ENCODE data around the gene ZDHHC24. TPM values are rescaled to one million over a fixed set of nuclear protein-coding genes. Genes with fewer than 3 reads are reported as not detected.

The ZDHHC24 gene
- total RNA-seq, 4 donors from 2014 or later = 20.3 to 25.9 (median 22.3) TPM

DNA sequence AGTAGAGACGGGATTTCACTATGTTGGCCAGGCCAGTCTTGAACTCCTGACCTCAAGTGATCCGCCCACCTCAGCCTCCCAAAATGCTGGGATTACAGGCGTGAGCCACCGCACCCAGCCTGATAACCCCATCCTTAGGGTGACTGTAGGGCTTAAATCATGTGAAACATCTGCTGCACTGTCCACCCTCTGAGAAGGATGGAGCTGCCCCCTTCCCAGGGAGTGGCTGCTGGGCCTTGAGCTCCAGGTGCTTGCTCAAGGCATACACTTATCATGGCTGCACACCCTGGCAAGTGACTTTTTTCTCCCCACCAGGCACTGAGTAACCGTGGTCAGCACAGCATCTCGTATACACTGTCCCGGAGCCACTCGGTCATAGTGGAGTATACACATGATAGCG is 73.8 kb downstream of the ZDHHC24 start:
- intact Hi-C loops (cut with DNase I) = no loop called here
- Histone ChIP-seq H3K9me3 (no peaks in the 10 kb centered on the region), H3K27ac (no peak overlapping the region), H3K4me1 (peaks cover 4 to 9% of the 10 kb centered on the region in 2 donors), H3K36me3 (peaks cover 0 to 12% of the 10 kb centered on the region in 2 donors), H3K27me3 (no peaks in the 10 kb centered on the region), H3K4me3 (replicated peaks in 1 of 3) (no peak overlapping the region)
- TF ChIP-seq, protein P1, sequence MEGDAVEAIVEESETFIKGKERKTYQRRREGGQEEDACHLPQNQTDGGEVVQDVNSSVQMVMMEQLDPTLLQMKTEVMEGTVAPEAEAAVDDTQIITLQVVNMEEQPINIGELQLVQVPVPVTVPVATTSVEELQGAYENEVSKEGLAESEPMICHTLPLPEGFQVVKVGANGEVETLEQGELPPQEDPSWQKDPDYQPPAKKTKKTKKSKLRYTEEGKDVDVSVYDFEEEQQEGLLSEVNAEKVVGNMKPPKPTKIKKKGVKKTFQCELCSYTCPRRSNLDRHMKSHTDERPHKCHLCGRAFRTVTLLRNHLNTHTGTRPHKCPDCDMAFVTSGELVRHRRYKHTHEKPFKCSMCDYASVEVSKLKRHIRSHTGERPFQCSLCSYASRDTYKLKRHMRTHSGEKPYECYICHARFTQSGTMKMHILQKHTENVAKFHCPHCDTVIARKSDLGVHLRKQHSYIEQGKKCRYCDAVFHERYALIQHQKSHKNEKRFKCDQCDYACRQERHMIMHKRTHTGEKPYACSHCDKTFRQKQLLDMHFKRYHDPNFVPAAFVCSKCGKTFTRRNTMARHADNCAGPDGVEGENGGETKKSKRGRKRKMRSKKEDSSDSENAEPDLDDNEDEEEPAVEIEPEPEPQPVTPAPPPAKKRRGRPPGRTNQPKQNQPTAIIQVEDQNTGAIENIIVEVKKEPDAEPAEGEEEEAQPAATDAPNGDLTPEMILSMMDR (IDR thresholded peaks at IDR 0.05) = no peak
- no peak for TF ChIP-seq POLR2A (IDR thresholded peaks at IDR 0.05)
- 92 to 96% methylated on average over 9 of the region's 9 CpGs for WGBS, 2 donors
- no peak for DNase-seq

DNA sequence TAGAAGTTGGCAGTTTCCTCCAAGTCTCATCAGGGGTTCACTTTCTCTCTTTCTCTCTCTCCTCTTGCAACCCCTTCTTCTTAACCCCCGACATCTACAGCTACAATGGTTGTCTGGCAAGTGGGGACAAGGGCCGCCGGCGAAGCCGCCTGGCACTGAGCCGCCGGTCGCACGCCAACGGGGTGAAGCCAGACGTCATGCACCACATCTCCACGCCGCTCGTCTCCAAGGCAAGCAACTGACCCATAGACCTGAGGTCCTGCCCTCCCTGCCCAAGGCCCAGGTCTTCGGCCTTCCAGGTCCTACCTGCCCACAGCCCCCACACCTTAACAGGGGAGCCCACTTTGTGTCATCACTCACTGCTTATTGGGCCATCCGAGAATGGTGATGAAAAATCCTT is 74.7 kb downstream of the ZDHHC24 start:
- peaks cover 0 to 12% of the 10 kb centered on the region in 2 donors for H3K36me3 ChIP-seq
- H3K4me3 ChIP-seq (replicated peaks in 1 of 3) = no peak overlapping the region
- TF ChIP-seq POLR2A (IDR thresholded peaks at IDR 0.05) = no peak
- TF ChIP-seq, protein P1 (IDR thresholded peaks at IDR 0.05) = no peak
- no peak for DNase-seq
- 88 to 94% methylated on average over 16 of the region's 16 CpGs for WGBS, 2 donors
- H3K9me3 ChIP-seq = no peaks in the 10 kb centered on the region
- H3K27ac ChIP-seq = no peak overlapping the region
- H3K27me3 ChIP-seq = no peaks in the 10 kb centered on the region
- intact Hi-C loops (cut with DNase I) = no loop called here
- peaks cover 4 to 9% of the 10 kb centered on the region in 2 donors for H3K4me1 ChIP-seq

Other genes starting within 250 kb of the ZDHHC24 start
- gene CD248, start 229.0 kb downstream of the ZDHHC24 start, total RNA-seq = 10 to 100 TPM in 1 of 4 donors, 1 to 10 TPM in 3; 4.6 to 24.8 (median 6.6) TPM
- 1 to 10 TPM; 1.3 to 7.9 (median 2.2) TPM for gene RIN1, start 209.6 kb downstream of the ZDHHC24 start, total RNA-seq
- gene BRMS1, start 200.9 kb downstream of the ZDHHC24 start, total RNA-seq = 10 to 100 TPM; 41.4 to 64.4 (median 53.8) TPM
- gene B4GAT1, start 198.4 kb downstream of the ZDHHC24 start, total RNA-seq = 10 to 100 TPM; 41.1 to 67.2 (median 49.5) TPM
- 10 to 100 TPM in 2 of 4 donors, 1 to 10 TPM in 2; 5.0 to 11.4 (median 8.3) TPM for gene SLC29A2, start 174.3 kb downstream of the ZDHHC24 start, total RNA-seq
- gene NPAS4, start 125.0 kb downstream of the ZDHHC24 start, total RNA-seq = not detected
- 10 to 100 TPM; 35.5 to 58.3 (median 39.7) TPM for gene MRPL11, start 107.2 kb downstream of the ZDHHC24 start, total RNA-seq
- gene PELI3, start 79.1 kb downstream of the ZDHHC24 start, total RNA-seq = 10 to 100 TPM; 11.4 to 21.8 (median 14.7) TPM
- 10 to 100 TPM; 10.9 to 38.7 (median 35.8) TPM for gene DPP3, start 65.6 kb downstream of the ZDHHC24 start, total RNA-seq
- gene BBS1, start 35.4 kb downstream of the ZDHHC24 start, total RNA-seq = 100 to 1,000 TPM in 3 of 4 donors, 10 to 100 TPM in 1; 83.2 to 200 (median 165) TPM
- gene ACTN3, start 855 bp upstream of the ZDHHC24 start, total RNA-seq = under 1 TPM in 1 of 4 donors, not detected in 3; 0.27 TPM
- gene CTSF, start 22.6 kb upstream of the ZDHHC24 start, total RNA-seq = 10 to 100 TPM; 30.4 to 79.1 (median 64.6) TPM
- 1 to 10 TPM in 2 of 4 donors, under 1 TPM in 2; 0.92 to 2.1 (median 1.1) TPM for gene CCDC87, start 47.0 kb upstream of the ZDHHC24 start, total RNA-seq
- gene CCS, start 47.1 kb upstream of the ZDHHC24 start, total RNA-seq = 10 to 100 TPM; 22.7 to 48.5 (median 28.9) TPM
- gene RBM14, start 70.6 kb upstream of the ZDHHC24 start, total RNA-seq = 10 to 100 TPM; 31.8 to 76.9 (median 62.9) TPM
- gene RBM4, start 92.7 kb upstream of the ZDHHC24 start, total RNA-seq = 100 to 1,000 TPM; 104 to 147 (median 131) TPM
- 10 to 100 TPM; 16.6 to 24.7 (median 24.2) TPM for gene RBM4B, start 131.8 kb upstream of the ZDHHC24 start, total RNA-seq
- gene SPTBN2, start 183.2 kb upstream of the ZDHHC24 start, total RNA-seq = 1 to 10 TPM in 2 of 4 donors, under 1 TPM in 2; 0.25 to 1.6 (median 0.83) TPM